Skeletal muscle satellite cell (primary cell): ENCODE measurements around the gene TMEM169.
A peak's percentile ranks its signal among the peaks of the same experiment; 100 is the strongest.
"Not testable (repeated sequence)": the region's sequence is repeated elsewhere in the genome, so short reads cannot be mapped to it uniquely, and the experiment has no call there.

ENCODE experiments used
- H3K27me3 ChIP-seq: 2 replicates; pipeline ENCODE4 v1.7.0; 2013; ENCODE audit warnings: low read length; ENCODE audit not compliant: control insufficient read depth, insufficient read depth
- H3K36me3 ChIP-seq: 2 replicates; pipeline ENCODE4 v1.7.0; 2013; ENCODE audit warnings: mild to moderate bottlenecking, control low read depth, low read length; ENCODE audit not compliant: insufficient read depth
- H3K4me1 ChIP-seq: 2 replicates; pipeline ENCODE4 v1.7.0; 2013; ENCODE audit warnings: low read length; ENCODE audit not compliant: control insufficient read depth, insufficient read depth
- H3K4me2 ChIP-seq: 2 replicates; pipeline ENCODE4 v1.7.0; 2013; ENCODE audit warnings: mild to moderate bottlenecking, low read length
- H3K4me3 ChIP-seq: 2 replicates; pipeline ENCODE4 v1.7.0; 2013; ENCODE audit warnings: low read length
- H3K9ac ChIP-seq: 2 replicates; pipeline ENCODE4 v1.7.0; 2013; ENCODE audit warnings: mild to moderate bottlenecking, low read depth, low read length, moderate library complexity
- H3K9me3 ChIP-seq: replicated peaks from 2 replicates; pipeline ENCODE4 v1.7.0; 2013; ENCODE audit warnings: mild to moderate bottlenecking, control low read depth, low read length

TMEM169 gene

GRCh38 chr2:216072473-216072872 lies 9.2 kb upstream of the TMEM169 start:
- no peak overlapping the region for H3K4me3 ChIP-seq
- H3K36me3 ChIP-seq: no peaks in the 10 kb centered on the region
- H3K9ac ChIP-seq: no peak overlapping the region
- no peak overlapping the region for H3K4me2 ChIP-seq
- H3K27me3 ChIP-seq: no peaks in the 10 kb centered on the region
- H3K9me3 ChIP-seq: no peaks in the 10 kb centered on the region
- H3K4me1 ChIP-seq: no peaks in the 10 kb centered on the region

GRCh38 chr2:216073773-216074172 lies 7.9 kb upstream of the TMEM169 start:
- H3K9me3 ChIP-seq: no peaks in the 10 kb centered on the region
- H3K27me3 ChIP-seq: no peaks in the 10 kb centered on the region
- H3K4me1 ChIP-seq: no peaks in the 10 kb centered on the region
- no peak overlapping the region for H3K4me3 ChIP-seq
- H3K4me2 ChIP-seq: no peak overlapping the region
- no peak overlapping the region for H3K9ac ChIP-seq
- no peaks in the 10 kb centered on the region for H3K36me3 ChIP-seq

GRCh38 chr2:216074380-216074779 lies 7.3 kb upstream of the TMEM169 start:
- H3K4me1 ChIP-seq: no peaks in the 10 kb centered on the region
- no peaks in the 10 kb centered on the region for H3K36me3 ChIP-seq
- H3K27me3 ChIP-seq: no peaks in the 10 kb centered on the region
- H3K4me3 ChIP-seq: no peak overlapping the region
- H3K9ac ChIP-seq: no peak overlapping the region
- no peaks in the 10 kb centered on the region for H3K9me3 ChIP-seq
- H3K4me2 ChIP-seq: no peak overlapping the region

GRCh38 chr2:216074794-216075193 lies 6.9 kb upstream of the TMEM169 start:
- Histone ChIP-seq H3K4me2 (no peak overlapping the region), H3K27me3 (no peaks in the 10 kb centered on the region), H3K4me3 (no peak overlapping the region), H3K9ac (no peak overlapping the region), H3K36me3 (no peaks in the 10 kb centered on the region), H3K9me3 (no peaks in the 10 kb centered on the region), H3K4me1 (no peaks in the 10 kb centered on the region)

GRCh38 chr2:216075510-216076485 lies 5.9 kb upstream of the TMEM169 start:
- H3K9ac ChIP-seq: no peak overlapping the region
- no peak overlapping the region for H3K4me2 ChIP-seq
- no peaks in the 10 kb centered on the region for H3K4me1 ChIP-seq
- no peaks in the 10 kb centered on the region for H3K9me3 ChIP-seq
- H3K27me3 ChIP-seq: no peaks in the 10 kb centered on the region
- H3K4me3 ChIP-seq: no peak overlapping the region
- H3K36me3 ChIP-seq: no peaks in the 10 kb centered on the region

- Histone ChIP-seq H3K27me3 (no peaks in the 10 kb centered on the region), H3K9ac (no peak overlapping the region), H3K36me3 (no peaks in the 10 kb centered on the region), H3K4me3 (no peak overlapping the region), H3K4me2 (no peak overlapping the region), H3K9me3 (no peaks in the 10 kb centered on the region), H3K4me1 (peaks cover 23% of the 10 kb centered on the region)
These were observed 2.9 kb upstream of the TMEM169 start for GRCh38 chr2:216078776-216079175.

GRCh38 chr2:216080048-216080447 lies 1.7 kb upstream of the TMEM169 start:
- peaks cover 35% of the 10 kb centered on the region for H3K4me1 ChIP-seq

GRCh38 chr2:216081012-216081411 lies 707 bp upstream of the TMEM169 start:
- H3K4me1 ChIP-seq: peaks cover 38% of the 10 kb centered on the region
- peak overlapping the region; percentile 100 for H3K4me2 ChIP-seq
- peak overlapping the region; percentile 90 for H3K9ac ChIP-seq
- H3K27me3 ChIP-seq: no peaks in the 10 kb centered on the region
- peak overlapping the region; percentile 97 for H3K4me3 ChIP-seq
- no peaks in the 10 kb centered on the region for H3K9me3 ChIP-seq
- no peaks in the 10 kb centered on the region for H3K36me3 ChIP-seq

More at GRCh38 chr2:216080048-216080447, 1.7 kb upstream of the TMEM169 start:
- not testable (repeated sequence) for H3K9me3 ChIP-seq, H3K4me3 ChIP-seq, H3K4me2 ChIP-seq, H3K9ac ChIP-seq, H3K27me3 ChIP-seq, H3K36me3 ChIP-seq

- H3K4me2 ChIP-seq: peak overlapping the region; percentile 100
- no peaks in the 10 kb centered on the region for H3K9me3 ChIP-seq
- H3K36me3 ChIP-seq: no peaks in the 10 kb centered on the region
- peak overlapping the region; percentile 97 for H3K4me3 ChIP-seq
- H3K9ac ChIP-seq: peak overlapping the region; percentile 90
- peaks cover 38% of the 10 kb centered on the region for H3K4me1 ChIP-seq
- no peaks in the 10 kb centered on the region for H3K27me3 ChIP-seq
These were observed 495 bp downstream of the TMEM169 start for GRCh38 chr2:216082117-216082711.

- no peaks in the 10 kb centered on the region for H3K9me3 ChIP-seq
- H3K4me2 ChIP-seq: peak overlapping the region; percentile 100
- H3K36me3 ChIP-seq: no peaks in the 10 kb centered on the region
- peak overlapping the region; percentile 71 for H3K9ac ChIP-seq
- H3K4me1 ChIP-seq: peaks cover 38% of the 10 kb centered on the region
- no peaks in the 10 kb centered on the region for H3K27me3 ChIP-seq
- H3K4me3 ChIP-seq: peak overlapping the region; percentile 97
These were observed 1.1 kb downstream of the TMEM169 start for GRCh38 chr2:216082805-216083204.

- H3K4me3 ChIP-seq: peak overlapping the region; percentile 14
- peaks cover 38% of the 10 kb centered on the region for H3K4me1 ChIP-seq
- peak overlapping the region; percentile 71 for H3K9ac ChIP-seq
These were observed 2.0 kb downstream of the TMEM169 start for GRCh38 chr2:216083464-216084281.

More at GRCh38 chr2:216083464-216084281, 2.0 kb downstream of the TMEM169 start:
- no peaks in the 10 kb centered on the region for H3K36me3 ChIP-seq
- no peaks in the 10 kb centered on the region for H3K27me3 ChIP-seq
- H3K4me2 ChIP-seq: peak overlapping the region; percentile 100
- no peaks in the 10 kb centered on the region for H3K9me3 ChIP-seq
